Erythroblast (primary cell): Measurements from ENCODE around the gene SPTBN1.

Experiments
- GATA1 ChIP-seq: IDR thresholded peaks from 2 replicates; pipeline ENCODE4 v1.6.1; 2011; ENCODE audit warnings: low read depth, mild to moderate bottlenecking, control low read depth, low read length, moderate library complexity
- POLR2A ChIP-seq: IDR thresholded peaks from 2 replicates; pipeline ENCODE4 v1.6.1; 2011; ENCODE audit warnings: mild to moderate bottlenecking, low read length

DNA sequence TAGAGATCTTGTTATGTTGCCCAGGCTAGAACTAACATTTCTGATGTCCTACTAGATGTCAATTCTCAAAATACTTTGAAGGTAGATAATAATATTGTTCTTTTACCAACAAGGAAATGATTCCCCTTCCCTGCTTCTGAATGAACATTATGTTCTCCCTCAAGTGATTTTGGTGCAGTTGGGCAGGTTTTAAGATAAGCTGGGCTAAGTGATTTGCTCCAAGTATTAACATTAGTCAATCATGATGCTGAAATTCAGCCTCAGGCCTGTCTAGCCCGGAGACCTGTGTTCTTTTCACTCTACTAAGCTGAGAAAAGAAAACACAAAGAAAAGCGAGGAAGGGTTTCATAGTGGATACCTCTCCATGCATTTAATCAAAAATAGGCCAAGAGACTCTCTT is 38.5 kb upstream of the SPTBN1 start:
- TF ChIP-seq POLR2A = no peak
- no peak for TF ChIP-seq GATA1
